Posterior vena cava (tissue), 2 donors: Measurements from ENCODE around the gene DCDC1. TPM values are rescaled to one million over a fixed set of nuclear protein-coding genes. Genes with fewer than 3 reads are reported as not detected.

Experiments used
- DNase-seq: peaks from one replicate; pipeline ENCODE4 v3.0.0-alpha.2; 2020; ENCODE audit warnings: low spot score
- intact Hi-C, 2 donors: fragments of 100-400 bp; cut with DNase I; formaldehyde crosslinking; loops; one replicate each; pipeline versions ENCODE4 v1.14.1 to v1.14.2; 2022 to 2023
- total RNA-seq, 2 donors: library from RNA; stranded (reverse); fragmentation: NEBNext Ultra II Directional; extraction: Animal tissue kit (Norgen Biotek cat#: 25700); gene quantifications; one replicate each; pipeline ENCODE4 v1.2.1, GENCODE V29; 2021
- donor health status: DM: yes; HTN: yes; CAD: no.
- donor health status: DM: yes; HTN: yes; CAD: no.

DCDC1 gene
- total RNA-seq, 2 donors from 2014 or later, result 0.09 to 0.14 TPM

GRCh38 chr11:30879322-30880005 lies 490.1 kb downstream of the DCDC1 start:
- DNase-seq, result no peak
- intact Hi-C loops, result no loop called here

GRCh38 chr11:30878400-30878799 lies 491.1 kb downstream of the DCDC1 start:
- no peak for DNase-seq
- intact Hi-C loops, result no loop called here

DNA sequence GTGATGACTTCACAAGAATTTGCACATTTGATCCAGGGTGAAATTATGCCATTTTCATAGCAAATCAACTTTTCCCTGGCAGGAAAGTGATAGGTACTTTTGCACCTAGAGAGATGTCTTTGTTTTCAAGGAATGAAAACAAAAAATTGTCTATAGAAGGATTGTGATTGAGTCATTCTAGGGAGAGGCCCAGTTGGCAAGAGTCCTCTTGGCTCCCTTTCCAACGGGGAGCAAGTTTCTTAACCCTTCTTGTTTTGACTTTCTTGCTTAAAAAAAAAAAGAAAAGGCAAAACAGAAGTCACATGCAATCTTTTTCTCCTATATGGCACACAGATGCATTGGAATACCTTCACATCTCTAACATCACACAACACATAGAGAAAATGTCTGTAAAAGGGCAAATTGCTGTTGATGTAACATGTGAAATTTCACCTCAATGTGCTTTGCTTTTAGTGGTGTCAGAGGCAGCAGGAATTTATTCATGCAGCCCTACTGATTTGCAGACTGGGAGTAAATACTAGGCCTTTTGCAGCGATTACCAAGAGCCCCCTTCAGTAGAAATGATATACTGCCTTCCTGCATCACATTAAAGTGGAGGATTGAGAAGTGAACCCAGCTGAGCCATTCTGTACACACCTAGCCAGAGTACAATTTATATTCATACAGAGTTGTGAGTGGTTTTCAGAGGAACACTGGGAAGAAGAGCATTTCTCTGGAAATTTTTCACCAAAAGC lies 492.7 kb downstream of the DCDC1 start:
- intact Hi-C loops, result no loop called here
- no peak for DNase-seq

DNA sequence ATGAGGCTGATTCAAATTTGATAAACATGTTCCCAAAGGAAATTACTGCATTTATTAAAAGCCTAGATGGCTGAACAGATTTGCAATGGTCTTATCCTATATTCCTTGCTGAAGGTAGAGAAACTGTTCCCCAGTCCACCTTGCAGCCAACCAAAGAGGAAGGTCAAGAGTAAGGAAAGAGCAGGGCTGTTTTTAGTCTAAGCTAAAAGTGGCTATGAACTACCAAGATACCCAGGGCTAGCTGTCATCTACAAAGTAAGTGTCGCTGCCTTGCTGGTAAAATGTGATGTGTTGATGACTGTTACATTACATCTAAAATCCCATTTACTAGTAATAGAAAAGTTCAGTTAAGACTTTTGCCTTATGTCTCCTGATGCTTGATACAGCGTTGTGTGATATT lies 493.3 kb downstream of the DCDC1 start:
- intact Hi-C loops, result no loop called here
- DNase-seq, result no peak

DNA sequence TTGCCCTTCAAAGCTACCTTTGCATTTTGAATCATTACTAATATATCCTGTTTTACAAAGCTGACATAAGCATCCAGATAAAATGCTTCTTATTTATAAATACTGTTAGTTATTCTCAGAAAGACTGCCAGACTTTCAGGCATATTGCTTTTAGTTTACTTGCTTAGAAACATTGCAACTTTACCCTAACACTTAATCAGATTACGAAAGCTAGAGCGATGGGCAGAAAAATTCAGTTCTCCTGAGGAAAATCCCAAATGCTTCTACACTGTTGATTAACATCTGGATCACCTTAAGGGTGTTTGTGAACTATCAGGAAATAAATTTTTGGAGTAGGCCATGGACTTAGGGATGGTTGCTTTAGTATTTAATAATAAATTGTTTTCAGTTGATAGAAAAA lies 493.7 kb downstream of the DCDC1 start:
- intact Hi-C loops, result no loop called here
- no peak for DNase-seq

DNA sequence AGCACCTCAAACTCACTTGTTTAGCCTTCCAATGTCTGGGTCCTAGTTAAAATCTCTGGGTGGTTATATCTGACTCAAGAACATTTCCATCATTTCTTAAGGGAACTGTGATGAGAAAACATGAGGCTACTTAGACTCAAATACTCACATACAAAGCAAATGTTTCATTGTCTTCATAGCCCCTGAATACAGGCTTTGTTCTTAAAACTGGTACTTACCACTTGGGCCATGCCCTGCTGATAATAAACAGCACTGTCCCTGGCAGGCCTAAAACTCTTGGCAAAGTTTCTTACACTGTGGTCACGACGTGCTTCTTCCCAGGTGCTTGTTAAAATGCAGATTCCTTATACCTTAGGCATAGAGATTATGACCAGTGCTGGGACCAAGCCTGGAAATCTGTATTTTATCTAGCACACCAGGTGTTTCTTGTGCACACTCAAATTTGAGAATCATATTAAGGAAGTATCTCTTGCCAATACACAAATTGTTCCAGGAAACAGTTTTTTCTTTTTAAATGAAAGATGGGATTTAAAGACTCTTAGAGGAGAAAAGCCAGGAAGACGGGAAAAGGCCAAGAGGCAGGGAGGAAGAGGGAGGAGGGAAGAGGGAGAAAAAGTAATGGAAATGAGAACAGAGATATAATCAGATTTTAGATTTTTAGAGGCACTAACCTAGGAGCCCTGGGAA lies 495.5 kb downstream of the DCDC1 start:
- intact Hi-C loops, result no loop called here
- DNase-seq, result no peak

GRCh38 chr11:30868626-30869081 lies 500.9 kb downstream of the DCDC1 start:
- no peak for DNase-seq
- intact Hi-C loops, result no loop called here

DNA sequence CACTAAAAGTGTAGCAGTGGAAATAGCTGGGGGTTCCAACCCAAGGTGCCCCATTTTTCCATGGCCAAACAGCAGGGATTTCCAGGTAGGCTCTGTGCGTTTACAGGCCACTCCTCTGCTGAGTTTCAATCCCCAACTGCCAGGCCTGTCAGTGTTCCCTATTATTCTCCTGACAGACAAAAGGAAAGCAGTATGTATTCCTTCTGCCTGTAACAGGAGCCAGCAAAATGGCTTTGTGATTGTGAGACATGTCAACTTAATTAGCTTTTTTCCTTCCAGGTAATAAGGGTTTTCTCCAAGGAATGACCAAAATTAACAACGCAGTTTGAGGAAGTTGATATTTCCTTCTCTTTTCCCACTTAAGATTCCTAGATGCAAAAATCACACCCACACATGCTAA lies 506.3 kb downstream of the DCDC1 start:
- intact Hi-C loops, result no loop called here
- no peak for DNase-seq

- DNase-seq, result no peak
- intact Hi-C loops, result no loop called here
Observed at GRCh38 chr11:30861531-30861930, 508.0 kb downstream of the DCDC1 start.

DNA sequence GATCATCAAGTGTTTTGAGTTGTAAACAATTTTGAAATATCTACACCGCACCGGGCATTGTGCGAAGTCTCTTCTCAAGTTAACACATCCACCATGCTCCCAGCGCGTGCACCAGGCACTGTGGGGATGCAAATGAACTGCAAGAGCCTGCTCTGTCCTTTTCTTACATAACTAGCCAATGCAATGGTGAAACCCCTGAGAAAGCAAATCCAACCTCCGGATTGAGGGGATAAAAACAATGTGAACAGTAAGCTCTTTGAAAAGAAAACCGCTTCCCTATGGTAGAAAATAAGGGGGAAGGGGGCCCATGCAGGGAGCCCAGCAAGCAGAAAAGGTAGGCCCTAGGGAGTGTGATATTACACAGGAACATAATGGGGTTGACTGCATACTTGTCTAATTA lies 508.5 kb downstream of the DCDC1 start:
- intact Hi-C loops, result no loop called here
- DNase-seq, result no peak

DNA sequence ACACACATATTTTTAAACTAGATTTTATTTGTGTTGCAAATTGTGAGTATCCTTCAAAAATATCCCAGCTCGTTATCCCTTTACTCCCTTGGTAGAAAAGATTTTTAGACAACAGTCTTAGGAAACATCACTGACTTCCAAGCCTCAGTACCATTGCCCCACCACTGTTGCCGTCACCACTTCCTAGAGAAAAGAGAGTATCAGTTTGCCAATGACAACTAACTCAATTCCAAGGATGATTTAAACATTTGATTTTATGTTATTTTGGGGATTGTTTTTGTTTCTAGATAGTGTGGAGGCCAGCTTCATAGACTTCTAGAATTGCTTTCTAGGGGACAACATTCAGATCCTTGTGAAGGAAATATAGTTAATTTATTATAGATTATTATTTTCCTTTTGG lies 509.4 kb downstream of the DCDC1 start:
- no peak for DNase-seq
- intact Hi-C loops, result no loop called here

DNA sequence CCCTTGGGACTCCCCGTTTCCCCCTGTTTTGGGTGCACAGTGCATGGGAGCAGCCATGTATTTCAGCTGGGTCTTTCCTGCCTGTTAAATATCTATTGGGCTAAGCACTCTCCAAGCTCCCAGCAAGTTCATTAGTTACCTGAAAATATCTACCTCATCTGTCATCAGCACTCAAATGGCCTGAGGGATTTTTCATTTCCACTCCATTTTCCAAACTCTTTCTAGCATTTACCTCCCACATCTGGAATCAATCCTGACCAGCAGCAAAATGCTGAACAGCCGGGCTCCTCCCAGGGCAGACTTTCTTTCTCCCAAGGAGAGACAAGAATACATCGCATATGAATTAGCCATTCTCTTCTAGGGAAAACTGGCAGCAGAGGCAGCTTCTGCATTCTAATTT lies 509.9 kb downstream of the DCDC1 start:
- intact Hi-C loops, result no loop called here
- DNase-seq, result no peak

DNA sequence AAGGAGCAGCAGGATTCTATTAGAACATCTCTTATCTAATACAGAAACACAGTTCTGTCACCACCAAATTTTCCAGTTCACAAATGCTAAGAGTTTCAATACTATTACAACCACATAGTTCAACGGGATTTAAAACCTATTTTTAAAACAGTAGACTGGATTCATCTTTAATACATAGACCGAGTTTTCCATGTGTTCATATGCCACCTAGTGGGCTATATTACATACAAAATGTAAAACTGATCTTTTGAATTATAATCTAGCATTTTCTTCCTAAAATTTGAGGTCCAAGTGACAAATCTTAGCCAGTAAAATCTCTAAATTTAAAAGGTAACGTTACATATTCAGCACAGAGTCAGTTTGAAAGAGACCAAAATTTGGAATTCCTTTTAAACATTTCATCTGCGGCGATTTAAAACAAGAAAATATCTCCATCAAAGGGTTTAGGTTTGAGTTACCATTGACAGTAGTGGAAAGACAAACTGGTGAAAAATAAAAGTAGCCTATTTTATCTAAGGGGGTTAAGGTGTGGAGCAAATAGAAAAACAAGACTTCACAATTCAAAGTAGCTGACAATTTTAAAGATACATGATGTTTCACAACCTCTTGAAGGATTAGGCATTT lies 514.0 kb downstream of the DCDC1 start:
- intact Hi-C loops, result no loop called here
- no peak for DNase-seq

- no peak for DNase-seq
- intact Hi-C loops, result no loop called here
Observed at GRCh38 chr11:30853439-30853838, 516.1 kb downstream of the DCDC1 start.

- DNase-seq, result no peak
- intact Hi-C loops, result no loop called here
Observed at GRCh38 chr11:30852645-30853044, 516.9 kb downstream of the DCDC1 start.

DNA sequence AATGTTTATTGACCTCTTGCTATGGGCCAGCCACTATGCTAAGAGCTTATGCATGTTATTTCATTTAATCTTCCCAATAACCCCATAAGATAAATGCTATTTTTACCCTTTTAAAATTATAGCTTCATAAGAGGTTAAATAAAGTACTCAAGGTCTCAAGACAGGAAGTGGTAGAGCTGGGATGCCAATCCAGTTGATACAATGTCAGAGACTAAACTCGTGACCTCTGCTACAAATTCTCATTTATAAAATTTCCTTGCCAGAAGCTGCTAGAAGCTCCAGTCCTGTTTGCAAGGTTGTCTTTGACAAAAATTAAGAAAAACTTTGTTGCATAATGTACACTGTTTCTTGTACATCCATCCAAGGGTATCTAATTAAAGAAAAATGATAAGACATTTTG lies 517.4 kb downstream of the DCDC1 start:
- DNase-seq, result no peak

DNA sequence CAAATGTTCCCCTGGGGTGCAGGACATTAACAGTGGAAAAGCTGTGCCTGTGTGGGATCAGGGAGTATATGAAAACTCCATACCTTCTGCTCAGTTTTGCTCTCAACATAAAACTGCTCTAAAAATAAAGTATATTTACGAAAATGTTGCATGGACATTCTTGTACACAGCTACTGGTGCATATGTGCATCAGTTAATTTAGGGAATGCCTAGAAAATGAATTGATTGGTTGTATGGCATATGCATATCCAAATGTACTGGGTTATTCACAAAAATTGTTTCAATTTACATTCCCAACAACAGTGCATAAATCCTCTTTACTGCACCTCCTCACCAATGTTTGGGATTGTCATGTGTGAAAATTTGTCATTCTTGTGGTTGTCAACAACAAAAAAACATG lies 532.3 kb downstream of the DCDC1 start:
- intact Hi-C loops, result no loop called here
- DNase-seq, result no peak

More for the DNA sequence above, 517.4 kb downstream of the DCDC1 start:
- intact Hi-C loops, result no loop called here

DNA sequence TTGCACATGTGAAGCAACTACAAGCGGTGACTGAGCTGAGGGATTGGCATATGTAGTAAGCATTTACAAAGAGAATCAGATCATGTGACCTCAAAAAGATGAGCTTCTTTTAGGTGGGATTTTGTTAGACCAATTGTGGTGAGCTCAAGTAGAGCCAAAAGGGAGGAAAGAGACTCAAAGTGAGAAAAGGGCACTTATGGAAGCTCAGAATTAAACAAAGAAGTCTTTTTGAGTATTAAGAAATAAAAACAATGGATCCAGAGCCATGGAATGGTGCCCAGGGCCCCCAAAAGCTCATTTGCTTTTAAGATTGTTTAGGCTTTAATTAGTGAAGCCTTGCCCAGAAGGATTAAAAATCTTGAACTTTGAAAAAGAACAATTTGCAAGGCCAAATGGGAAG lies 536.7 kb downstream of the DCDC1 start:
- no peak for DNase-seq
- intact Hi-C loops, result no loop called here

GRCh38 chr11:30830681-30831080 lies 538.9 kb downstream of the DCDC1 start:
- intact Hi-C loops, result no loop called here
- no peak for DNase-seq

- intact Hi-C loops, result no loop called here
- no peak for DNase-seq
Observed at GRCh38 chr11:30826911-30827310, 542.6 kb downstream of the DCDC1 start.
